Stimulated activated CD4-positive, alpha-beta T cell treated with anti-CD3 and anti-CD28 coated beads, Interleukin-1b, Interleukin-23, amount 100 ng/mL, for 48 hours (primary cell): Measurements from ENCODE around the gene TPRA1.
"Not testable (repeated sequence)": the region's sequence is repeated elsewhere in the genome, so short reads cannot be mapped to it uniquely, and the experiment has no call there.

Experiments used
- DNase-seq: peaks from one replicate; pipeline ENCODE4 v3.0.0-alpha.2; 2020

The TPRA1 gene

DNA sequence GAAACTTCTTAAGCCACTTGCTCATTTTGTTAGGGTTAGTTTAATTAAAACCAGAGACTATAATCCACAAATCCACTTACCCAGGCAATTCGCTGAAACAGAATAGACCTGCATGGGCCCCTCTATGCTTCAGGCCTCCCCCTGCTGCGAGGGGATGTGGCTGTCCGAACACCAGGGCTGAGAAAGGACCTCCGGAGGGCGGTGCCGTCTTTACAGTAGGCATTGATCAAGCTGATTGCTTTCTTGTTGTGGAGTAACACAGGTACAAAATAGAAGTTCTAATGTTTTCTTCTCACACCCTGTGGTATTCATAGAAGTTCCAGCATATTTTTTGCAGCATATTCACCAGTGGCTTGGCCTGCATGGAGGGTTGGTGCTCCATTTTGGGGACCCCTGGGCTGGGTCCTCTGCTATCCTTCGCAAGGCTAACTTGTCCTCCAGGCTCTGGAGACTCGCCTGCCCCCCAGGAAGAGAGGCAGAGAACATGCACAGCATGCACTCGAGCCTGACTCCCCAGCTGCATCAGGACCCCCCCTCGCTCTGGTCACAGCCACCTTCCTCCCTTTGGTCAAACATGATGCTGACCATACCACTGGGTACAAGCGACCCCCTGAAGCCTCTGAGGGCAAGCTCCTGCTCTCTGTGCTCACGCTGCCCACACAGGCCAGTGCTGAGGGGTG, 55.3 kb downstream of the TPRA1 start:
- no peak for DNase-seq

- no peak for DNase-seq
These were observed 56.0 kb downstream of the TPRA1 start for GRCh38 chr3:127534564-127534963.

DNA sequence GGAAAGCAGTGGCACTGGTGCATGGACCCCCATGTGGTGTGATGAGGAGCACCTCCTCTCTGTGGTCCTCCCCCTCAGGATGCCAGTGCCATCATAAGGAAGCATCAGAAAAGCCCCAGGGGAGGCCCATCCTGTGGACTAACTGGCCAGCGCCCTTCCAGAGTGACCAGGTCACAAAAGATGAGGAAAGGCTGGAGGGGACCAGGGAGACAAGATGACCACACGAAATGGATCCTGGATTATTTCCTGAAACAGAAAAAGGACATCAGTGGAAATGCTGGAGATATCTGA, 56.4 kb downstream of the TPRA1 start:
- no peak for DNase-seq

GRCh38 chr3:127532561-127533203, 57.9 kb downstream of the TPRA1 start:
- DNase-seq = no peak

- no peak for DNase-seq
These were observed 58.7 kb downstream of the TPRA1 start for GRCh38 chr3:127531821-127532220.

DNA sequence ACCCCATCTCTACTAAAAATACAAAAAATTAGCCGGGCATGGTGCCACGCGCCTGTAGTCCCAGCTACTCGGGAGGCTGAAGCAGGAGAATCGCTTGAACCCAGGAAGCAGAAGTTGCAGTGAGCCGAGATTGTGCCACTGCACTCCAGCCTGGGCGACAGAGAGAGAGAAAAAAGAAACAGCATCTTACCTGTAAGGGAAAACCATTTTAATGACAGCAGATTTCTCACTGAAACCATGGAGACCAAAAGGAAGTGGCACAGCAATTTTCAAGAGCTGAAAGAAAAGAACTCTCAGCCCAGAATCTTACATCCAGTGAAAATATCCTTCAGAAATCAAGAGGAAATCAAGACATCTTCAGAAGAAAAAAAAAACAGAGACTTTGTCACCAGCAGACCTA, 59.7 kb downstream of the TPRA1 start:
- not testable (repeated sequence) for DNase-seq

- no peak for DNase-seq
These were observed 61.0 kb downstream of the TPRA1 start for GRCh38 chr3:127529346-127530188.

DNA sequence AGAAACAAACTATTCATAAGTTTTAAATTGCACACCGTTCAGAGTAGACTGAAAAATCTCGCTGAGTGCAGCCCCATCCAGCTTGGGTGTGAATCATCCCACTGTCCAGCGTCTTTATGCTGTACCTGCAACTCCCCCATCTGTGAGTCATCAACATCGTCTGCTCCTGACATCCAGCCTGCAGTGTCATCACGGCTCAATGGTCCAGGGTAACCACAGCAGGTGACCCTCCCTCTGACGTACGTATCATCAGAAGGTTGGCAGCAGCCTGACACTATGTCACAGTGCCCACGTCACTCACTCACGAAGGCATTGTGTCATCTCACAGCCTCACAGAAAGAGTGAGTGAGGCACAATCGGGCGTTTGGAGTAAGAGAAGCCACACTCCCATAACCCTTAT, 65.2 kb downstream of the TPRA1 start:
- no peak for DNase-seq

GRCh38 chr3:127524296-127524896, 66.1 kb downstream of the TPRA1 start:
- DNase-seq = no peak
